Mammary epithelial cell (primary cell): ENCODE results near the gene PHLDB2.

ENCODE experiments used
- EZH2 ChIP-seq: IDR thresholded peaks from 2 replicates; pipeline ENCODE4 v1.6.1; 2012; ENCODE audit warnings: low read length, inconsistent platforms, borderline replicate concordance
- TF ChIP-seq, protein P1 (sequence below), 2 donors: IDR thresholded peaks in 1 of 2; conservative IDR thresholded peaks in 1 of 2; 2 replicates each; pipeline ENCODE4 v1.5.1; 2011 to 2012; ENCODE audit warnings: inconsistent platforms in 2 of 2, low read length in 2 of 2, mild to moderate bottlenecking in 2 of 2, control low read depth in 1 of 2, low read depth in 1 of 2; ENCODE audit not compliant: insufficient read depth in 1 of 2; ENCODE audit errors: extremely low read depth in 1 of 2

DNA sequence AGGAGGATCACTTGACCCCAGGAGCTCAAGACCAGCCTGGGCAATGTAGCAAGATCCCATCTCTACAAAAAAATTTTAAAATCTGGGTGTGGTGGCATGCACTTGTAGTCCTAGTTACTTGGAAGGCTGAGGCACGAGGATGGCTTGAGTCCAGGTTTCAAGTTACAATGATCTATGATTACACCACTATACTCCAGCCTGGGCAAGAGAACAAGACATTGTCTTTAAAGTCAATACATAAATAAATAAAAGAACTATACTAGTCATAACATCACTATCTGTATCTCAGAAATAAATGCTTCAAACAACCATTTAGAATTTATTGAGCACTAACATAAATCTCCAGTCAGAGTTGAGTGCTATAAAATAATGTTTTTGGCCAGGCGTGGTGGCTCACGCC lies 8.5 kb upstream of the PHLDB2 start:
- TF ChIP-seq, protein P1, sequence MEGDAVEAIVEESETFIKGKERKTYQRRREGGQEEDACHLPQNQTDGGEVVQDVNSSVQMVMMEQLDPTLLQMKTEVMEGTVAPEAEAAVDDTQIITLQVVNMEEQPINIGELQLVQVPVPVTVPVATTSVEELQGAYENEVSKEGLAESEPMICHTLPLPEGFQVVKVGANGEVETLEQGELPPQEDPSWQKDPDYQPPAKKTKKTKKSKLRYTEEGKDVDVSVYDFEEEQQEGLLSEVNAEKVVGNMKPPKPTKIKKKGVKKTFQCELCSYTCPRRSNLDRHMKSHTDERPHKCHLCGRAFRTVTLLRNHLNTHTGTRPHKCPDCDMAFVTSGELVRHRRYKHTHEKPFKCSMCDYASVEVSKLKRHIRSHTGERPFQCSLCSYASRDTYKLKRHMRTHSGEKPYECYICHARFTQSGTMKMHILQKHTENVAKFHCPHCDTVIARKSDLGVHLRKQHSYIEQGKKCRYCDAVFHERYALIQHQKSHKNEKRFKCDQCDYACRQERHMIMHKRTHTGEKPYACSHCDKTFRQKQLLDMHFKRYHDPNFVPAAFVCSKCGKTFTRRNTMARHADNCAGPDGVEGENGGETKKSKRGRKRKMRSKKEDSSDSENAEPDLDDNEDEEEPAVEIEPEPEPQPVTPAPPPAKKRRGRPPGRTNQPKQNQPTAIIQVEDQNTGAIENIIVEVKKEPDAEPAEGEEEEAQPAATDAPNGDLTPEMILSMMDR (conservative IDR thresholded peaks at IDR 0.05 in 1 of 2, IDR thresholded peaks at IDR 0.05 in 1 of 2; ENCODE audit: extremely low read depth in 1 of 2, insufficient read depth in 1 of 2, low read depth in 1 of 2, low read length in 2 of 2) = no peak
- TF ChIP-seq EZH2 = no peak
